ENCODE measurements around the gene SENP3. TPM values are rescaled to one million over a fixed set of nuclear protein-coding genes. Genes with fewer than 3 reads are reported as not detected.

The SENP3 gene
- polyA plus RNA-seq, 1 donor (not counting 4 experiments of a cell fraction or from before 2014, with no cell fraction given): 99.1 TPM

GRCh38 chr17:7569571-7569970 is 7.9 kb downstream of the SENP3 start:
- Histone ChIP-seq H3K9ac (ENCODE audit: control insufficient read depth, extremely low read depth, insufficient read depth, low read length) (no peak overlapping the region), H3K4me2 (ENCODE audit: control insufficient read depth, extremely low read depth, insufficient read depth, low read depth, low read length) (no peak overlapping the region), H3K4me3 (ENCODE audit: control insufficient read depth in 2 of 3, extremely low read depth in 1 of 3, insufficient read depth in 2 of 3, low read depth in 1 of 3, low read length in 3 of 3) (no peak overlapping the region), H3K9me3 (ENCODE audit: control insufficient read depth, low read depth, low read length) (no peaks in the 10 kb centered on the region), H3K27ac (ENCODE audit: control insufficient read depth, insufficient read depth, low read length) (no peak overlapping the region), H2AFZ (ENCODE audit: control insufficient read depth, low read length) (no peak overlapping the region), H3K27me3 (ENCODE audit: control insufficient read depth, extremely low read depth, insufficient read depth, low read length) (no peaks in the 10 kb centered on the region), H3K4me1 (ENCODE audit: control insufficient read depth, extremely low read depth, insufficient read depth, low read length) (peaks cover 10% of the 10 kb centered on the region), H3K36me3 (ENCODE audit: control insufficient read depth in 2 of 2, extremely low read depth in 1 of 2, insufficient read depth in 2 of 2, low read length in 2 of 2) (peaks cover 37 to 52% of the 10 kb centered on the region in 2 experiments), H3K9me1 (ENCODE audit: control insufficient read depth, extremely low read depth, insufficient read depth, low read length) (no peaks in the 10 kb centered on the region), H3K79me2 (ENCODE audit: control insufficient read depth, insufficient read depth, low read length) (peaks cover 48% of the 10 kb centered on the region), H4K20me1 (ENCODE audit: control insufficient read depth, extremely low read depth, insufficient read depth, low read length) (peaks cover 9% of the 10 kb centered on the region)
- dilution Hi-C loops (cut with MboI; ENCODE audit: extremely low pct_ligation_motif_present, low sequenced_read_pairs): no loop called here
- no peak for TF ChIP-seq CTCF (optimal IDR thresholded peaks at IDR 0.05 in 1 of 3, IDR thresholded peaks at IDR 0.05 in 1 of 3, conservative IDR thresholded peaks at IDR 0.05 in 1 of 3; ENCODE audit: extremely low read depth in 1 of 3, insufficient read depth in 2 of 3, low read length in 3 of 3)
- no peak for TF ChIP-seq EZH2 (IDR thresholded peaks at IDR 0.05; ENCODE audit: low read length)
- DNase-seq (ENCODE audit: low read depth, low spot score) (no peak), FAIRE-seq (no peak)

GRCh38 chr17:7570351-7570750 is 8.6 kb downstream of the SENP3 start:
- peaks cover 18% of the 10 kb centered on the region for H3K4me1 ChIP-seq (ENCODE audit: control insufficient read depth, extremely low read depth, insufficient read depth, low read length)
- peaks cover 16% of the 10 kb centered on the region for H4K20me1 ChIP-seq (ENCODE audit: control insufficient read depth, extremely low read depth, insufficient read depth, low read length)
- peaks cover 39 to 52% of the 10 kb centered on the region in 2 experiments for H3K36me3 ChIP-seq (ENCODE audit: control insufficient read depth in 2 of 2, extremely low read depth in 1 of 2, insufficient read depth in 2 of 2, low read length in 2 of 2)
- no peak for DNase-seq (ENCODE audit: low read depth, low spot score)
- TF ChIP-seq EZH2 (IDR thresholded peaks at IDR 0.05; ENCODE audit: low read length): no peak
- TF ChIP-seq CTCF (optimal IDR thresholded peaks at IDR 0.05 in 1 of 3, IDR thresholded peaks at IDR 0.05 in 1 of 3, conservative IDR thresholded peaks at IDR 0.05 in 1 of 3; ENCODE audit: extremely low read depth in 1 of 3, insufficient read depth in 2 of 3, low read length in 3 of 3): no peak
- no peak overlapping the region for H3K4me3 ChIP-seq (ENCODE audit: control insufficient read depth in 2 of 3, extremely low read depth in 1 of 3, insufficient read depth in 2 of 3, low read depth in 1 of 3, low read length in 3 of 3)
- H3K27ac ChIP-seq (ENCODE audit: control insufficient read depth, insufficient read depth, low read length): no peak overlapping the region
- H3K9ac ChIP-seq (ENCODE audit: control insufficient read depth, extremely low read depth, insufficient read depth, low read length): no peak overlapping the region
- H2AFZ ChIP-seq (ENCODE audit: control insufficient read depth, low read length): no peak overlapping the region
- H3K27me3 ChIP-seq (ENCODE audit: control insufficient read depth, extremely low read depth, insufficient read depth, low read length): no peaks in the 10 kb centered on the region
- no peak overlapping the region for H3K4me2 ChIP-seq (ENCODE audit: control insufficient read depth, extremely low read depth, insufficient read depth, low read depth, low read length)
- peaks cover 48% of the 10 kb centered on the region for H3K79me2 ChIP-seq (ENCODE audit: control insufficient read depth, insufficient read depth, low read length)
- H3K9me3 ChIP-seq (ENCODE audit: control insufficient read depth, low read depth, low read length): no peaks in the 10 kb centered on the region
- H3K9me1 ChIP-seq (ENCODE audit: control insufficient read depth, extremely low read depth, insufficient read depth, low read length): no peaks in the 10 kb centered on the region
- no peak for FAIRE-seq
- dilution Hi-C loops (cut with MboI; ENCODE audit: extremely low pct_ligation_motif_present, low sequenced_read_pairs): no loop called here
